GM21528 (cell line): ENCODE data around the gene NUDT1.

Experiments used
- ATAC-seq: cut with Tn5 transposase; IDR thresholded peaks from one replicate; pipeline ENCODE4 v1.9.1; 2021; ENCODE audit warnings: mild to moderate bottlenecking, moderate library complexity; ENCODE audit not compliant: unreplicated experiment, low FRiP score

NUDT1 gene

GRCh38 chr7:2289111-2289586 is 47.1 kb downstream of the NUDT1 start:
- no peak for ATAC-seq

- ATAC-seq: no peak
Observed at GRCh38 chr7:2289621-2290020, 47.6 kb downstream of the NUDT1 start.

GRCh38 chr7:2290877-2291276 is 48.9 kb downstream of the NUDT1 start:
- no peak for ATAC-seq

- no peak for ATAC-seq
Observed at GRCh38 chr7:2295936-2296620, 54.1 kb downstream of the NUDT1 start.

GRCh38 chr7:2296832-2297231 is 54.8 kb downstream of the NUDT1 start:
- no peak for ATAC-seq

- no peak for ATAC-seq
Observed at GRCh38 chr7:2299131-2299829, 57.3 kb downstream of the NUDT1 start.

GRCh38 chr7:2299870-2300512 is 58.0 kb downstream of the NUDT1 start:
- ATAC-seq: no peak
